Thymus (tissue), 11 donors: ENCODE measurements around the gene PSMD4. TPM values are rescaled to one million over a fixed set of nuclear protein-coding genes. Genes with fewer than 3 reads are reported as not detected.
A peak's percentile ranks its signal among the peaks of the same experiment; 100 is the strongest.

Source experiments
- DNase-seq, 9 donors: peaks; one replicate each; pipeline ENCODE4 v3.0.0-alpha.2; 2013; ENCODE audit warnings: low spot score in 9 of 9, low read depth in 6 of 9, missing footprints in 1 of 9
- H3K27ac ChIP-seq, 2 donors: one replicate each; pipeline ENCODE4 v1.5.1; 2013; ENCODE audit warnings: control low read depth in 1 of 2, low read depth in 1 of 2, low read length in 1 of 2, mild to moderate bottlenecking in 1 of 2, moderate library complexity in 1 of 2
- H3K27me3 ChIP-seq, 2 donors: one replicate each; pipeline ENCODE4 v1.5.1; 2013; ENCODE audit warnings: low read length in 1 of 2; ENCODE audit not compliant: control insufficient read depth in 2 of 2, insufficient read depth in 1 of 2
- H3K36me3 ChIP-seq, 2 donors: one replicate each; pipeline ENCODE4 v1.5.1; 2013; ENCODE audit warnings: low read length in 1 of 2, mild to moderate bottlenecking in 1 of 2, moderate library complexity in 1 of 2; ENCODE audit not compliant: control insufficient read depth in 2 of 2, insufficient read depth in 2 of 2
- H3K4me1 ChIP-seq, 2 donors: one replicate each; pipeline ENCODE4 v1.5.1; 2013; ENCODE audit warnings: low read length in 2 of 2; ENCODE audit not compliant: control insufficient read depth in 2 of 2, insufficient read depth in 2 of 2
- H3K4me3 ChIP-seq, 2 donors: one replicate each; pipeline ENCODE4 v1.5.1; 2013; ENCODE audit warnings: low read length in 2 of 2, control low read depth in 1 of 2, mild to moderate bottlenecking in 1 of 2
- H3K9me3 ChIP-seq, 2 donors: one replicate each; pipeline ENCODE4 v1.5.1; 2013; ENCODE audit warnings: low read length in 1 of 2, mild to moderate bottlenecking in 1 of 2; ENCODE audit not compliant: control insufficient read depth in 2 of 2, insufficient read depth in 1 of 2
- WGBS: extraction: QIAGEN DNeasy Blood & Tissue Kit; methylation state at CpG from one replicate; pipeline ENCODE4 v1.1.7; 2013; 5-methylcytosine and 5-hydroxymethylcytosine counted together
- polyA plus RNA-seq: library from polyadenylated mRNA; stranded (reverse); fragments of 200-250 nt; gene quantifications from one replicate; pipeline ENCODE4 v1.2.3, GENCODE V29; 2013
- total RNA-seq: library from RNA; stranded (reverse); fragments of 120-200 nt; gene quantifications from one replicate; pipeline ENCODE4 v1.2.4, GENCODE V29; 2013
- donor health status: healthy.

Gene PSMD4
- total and polyA plus RNA-seq, 2 donors = 157 to 272 TPM

GRCh38 chr1:151289080-151289935 is 34.8 kb downstream of the PSMD4 start:
- Histone ChIP-seq H3K27me3 (no peaks in the 10 kb centered on the region), H3K36me3 (peaks cover 85 to 89% of the 10 kb centered on the region in 2 donors), H3K27ac (no peak overlapping the region), H3K9me3 (no peaks in the 10 kb centered on the region), H3K4me1 (peaks cover 0 to 10% of the 10 kb centered on the region in 2 donors), H3K4me3 (no peak overlapping the region)
- DNase-seq = no peak
- WGBS = 89% methylated on average over 18 of the region's 18 CpGs

- H3K27ac ChIP-seq = no peak overlapping the region
- no peaks in the 10 kb centered on the region for H3K9me3 ChIP-seq
- no peak for DNase-seq
- H3K27me3 ChIP-seq = no peaks in the 10 kb centered on the region
- H3K36me3 ChIP-seq = peaks cover 89 to 93% of the 10 kb centered on the region in 2 donors
- no peak overlapping the region for H3K4me3 ChIP-seq
- peaks cover 0 to 7% of the 10 kb centered on the region in 2 donors for H3K4me1 ChIP-seq
- 95% methylated on average over 21 of the region's 21 CpGs for WGBS
Observed at GRCh38 chr1:151289991-151290708, 35.6 kb downstream of the PSMD4 start.

GRCh38 chr1:151290709-151291303 is 36.3 kb downstream of the PSMD4 start:
- H3K27me3 ChIP-seq = no peaks in the 10 kb centered on the region
- 95% methylated on average over 19 of the region's 19 CpGs for WGBS
- DNase-seq = no peak
- H3K36me3 ChIP-seq = peaks cover 96 to 97% of the 10 kb centered on the region in 2 donors
- peaks cover 0 to 7% of the 10 kb centered on the region in 2 donors for H3K4me1 ChIP-seq
- no peak overlapping the region for H3K4me3 ChIP-seq
- H3K9me3 ChIP-seq = no peaks in the 10 kb centered on the region
- H3K27ac ChIP-seq = no peak overlapping the region

- Histone ChIP-seq H3K4me1 (peaks cover 0 to 7% of the 10 kb centered on the region in 2 donors), H3K9me3 (no peaks in the 10 kb centered on the region), H3K36me3 (peaks cover 96% of the 10 kb centered on the region in 2 donors), H3K27ac (peak overlapping the region in 1 of 2 donors; percentile 56), H3K27me3 (no peaks in the 10 kb centered on the region), H3K4me3 (no peak overlapping the region)
- WGBS = 85% methylated on average over 13 of the region's 13 CpGs
- peak in 5 of 9 donors; percentile 9 to 62 (median 25) for DNase-seq
Observed at GRCh38 chr1:151292207-151293030, 37.9 kb downstream of the PSMD4 start.

- no peaks in the 10 kb centered on the region for H3K27me3 ChIP-seq
- peaks cover 96% of the 10 kb centered on the region in 2 donors for H3K36me3 ChIP-seq
- H3K9me3 ChIP-seq = no peaks in the 10 kb centered on the region
- H3K27ac ChIP-seq = peak overlapping the region in 1 of 2 donors; percentile 56
- peaks cover 0 to 7% of the 10 kb centered on the region in 2 donors for H3K4me1 ChIP-seq
- H3K4me3 ChIP-seq = no peak overlapping the region
- 94% methylated on average over 6 of the region's 6 CpGs for WGBS
- no peak for DNase-seq
Observed at GRCh38 chr1:151293093-151293492, 38.6 kb downstream of the PSMD4 start.

GRCh38 chr1:151294742-151295462 is 40.4 kb downstream of the PSMD4 start:
- Histone ChIP-seq H3K4me3 (no peak overlapping the region), H3K36me3 (peaks cover 92 to 96% of the 10 kb centered on the region in 2 donors), H3K9me3 (peaks cover 0 to 3% of the 10 kb centered on the region in 2 donors), H3K27ac (no peak overlapping the region), H3K27me3 (no peaks in the 10 kb centered on the region), H3K4me1 (peaks cover 0 to 5% of the 10 kb centered on the region in 2 donors)
- DNase-seq = no peak
- WGBS = 98% methylated on average over 2 of the region's 2 CpGs

- no peak overlapping the region for H3K4me3 ChIP-seq
- H3K36me3 ChIP-seq = peaks cover 88 to 94% of the 10 kb centered on the region in 2 donors
- H3K9me3 ChIP-seq = no peaks in the 10 kb centered on the region
- no peak overlapping the region for H3K27ac ChIP-seq
- no peak for DNase-seq
- H3K27me3 ChIP-seq = no peaks in the 10 kb centered on the region
- WGBS = 94% methylated on average over 7 of the region's 7 CpGs
- no peaks in the 10 kb centered on the region for H3K4me1 ChIP-seq
Observed at GRCh38 chr1:151309811-151310323, 55.3 kb downstream of the PSMD4 start.

GRCh38 chr1:151311011-151311410 is 56.5 kb downstream of the PSMD4 start:
- 96% methylated on average over 4 of the region's 4 CpGs for WGBS
- Histone ChIP-seq H3K36me3 (peaks cover 87 to 93% of the 10 kb centered on the region in 2 donors), H3K4me3 (no peak overlapping the region), H3K27ac (no peak overlapping the region), H3K9me3 (no peaks in the 10 kb centered on the region), H3K4me1 (no peaks in the 10 kb centered on the region), H3K27me3 (no peaks in the 10 kb centered on the region)
- DNase-seq = no peak
